Stimulated activated CD4-positive, alpha-beta T cell treated with anti-CD3 and anti-CD28 coated beads, Interleukin-12 subunit alpha, Interleukin-12 subunit beta, amount 100 ng/mL, for 24 hours (primary cell): ENCODE results near the gene RBBP9.
"Not testable (repeated sequence)": the region's sequence is repeated elsewhere in the genome, so short reads cannot be mapped to it uniquely, and the experiment has no call there.

Experiments
- DNase-seq, 2 experiments: peaks; one replicate each; pipeline ENCODE4 v3.0.0-alpha.2; 2020; ENCODE audit warnings: low read depth in 2 of 2

Gene RBBP9

GRCh38 chr20:18504479-18505060, 7.5 kb upstream of the RBBP9 start:
- no peak for DNase-seq

GRCh38 chr20:18501672-18502071, 4.6 kb upstream of the RBBP9 start:
- not testable (repeated sequence) for DNase-seq

DNA sequence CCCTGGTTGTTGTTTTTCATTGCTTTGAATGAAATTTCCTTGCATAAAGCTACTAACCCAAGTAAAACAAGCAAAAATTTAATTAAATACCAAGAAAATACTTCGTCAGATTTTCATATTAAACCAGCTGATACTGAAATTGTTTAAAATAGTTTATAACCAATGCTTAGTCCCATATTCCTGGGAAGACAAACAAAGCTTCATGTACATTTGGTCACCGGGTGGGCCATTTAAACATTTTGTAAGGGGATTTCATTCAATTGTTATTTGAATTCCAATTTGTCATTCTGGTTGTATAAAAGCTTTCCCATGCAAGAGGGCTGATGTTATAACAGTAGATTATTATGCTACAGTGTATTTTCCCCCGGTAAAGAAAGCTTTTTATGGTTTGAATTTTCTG, 578 bp upstream of the RBBP9 start:
- DNase-seq = no peak

- DNase-seq = no peak
These were observed 983 bp downstream of the RBBP9 start for GRCh38 chr20:18496042-18496441.

- no peak for DNase-seq
These were observed 8.7 kb downstream of the RBBP9 start for GRCh38 chr20:18488301-18488700.

GRCh38 chr20:18481596-18481995, 15.4 kb downstream of the RBBP9 start:
- DNase-seq = no peak

GRCh38 chr20:18477821-18478220, 19.2 kb downstream of the RBBP9 start:
- no peak for DNase-seq

- DNase-seq = no peak
These were observed 19.8 kb downstream of the RBBP9 start for GRCh38 chr20:18477218-18477617.

DNA sequence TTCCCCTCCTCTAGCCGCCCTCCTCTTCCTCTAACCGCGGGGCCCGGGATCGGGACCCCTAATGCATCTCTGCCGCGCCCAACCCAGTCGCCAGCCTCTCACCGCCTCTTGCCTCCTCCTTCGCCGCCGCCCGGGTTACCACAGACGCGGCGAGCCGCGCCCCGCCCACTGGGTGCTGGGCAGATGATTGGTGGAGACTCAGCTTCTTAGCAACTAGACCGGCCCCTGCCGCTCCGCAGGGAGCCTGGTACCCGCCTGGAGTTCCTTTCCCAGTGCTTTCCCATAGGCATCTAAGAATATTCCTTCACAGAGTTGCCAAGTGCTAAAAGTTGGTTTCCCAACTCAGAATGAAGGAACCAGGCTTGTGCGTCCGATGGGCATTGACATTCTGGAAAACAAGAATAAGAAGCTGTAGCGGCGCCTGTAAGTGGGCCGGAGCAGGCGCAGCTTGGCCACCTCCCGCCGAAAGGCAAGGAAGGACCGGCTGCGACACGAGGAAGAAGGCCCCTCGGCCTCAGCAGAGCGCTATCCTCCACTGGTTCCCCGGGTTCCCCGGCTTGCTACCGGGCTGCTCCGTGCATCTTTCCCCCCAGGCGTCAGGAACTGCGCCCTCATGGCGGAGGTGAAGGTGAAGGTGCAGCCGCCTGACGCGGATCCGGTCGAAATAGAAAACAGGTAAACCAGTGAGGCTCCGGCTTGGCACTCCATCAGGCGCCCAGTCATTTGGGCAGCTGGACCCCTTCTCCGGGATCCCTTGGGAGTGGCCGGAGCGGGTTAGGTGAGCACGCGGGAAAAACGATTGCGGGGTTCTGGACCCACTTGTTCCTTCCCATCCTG, 29.9 kb downstream of the RBBP9 start, which contains the start of the genes DZANK1 and POLR3F:
TSS of gene DZANK1 (minus strand) at position 137 of the 837 bp plus-strand sequence. CDS start 1,672 bp downstream, outside the sequence.
TSS of gene POLR3F (plus strand) at position 497 of the 837 bp plus-strand sequence. CDS start at position 614, 117 bp downstream.
- peak; percentile 87 to 93 for DNase-seq

- DNase-seq = no peak
These were observed 30.5 kb downstream of the RBBP9 start for GRCh38 chr20:18466574-18466893.

DNA sequence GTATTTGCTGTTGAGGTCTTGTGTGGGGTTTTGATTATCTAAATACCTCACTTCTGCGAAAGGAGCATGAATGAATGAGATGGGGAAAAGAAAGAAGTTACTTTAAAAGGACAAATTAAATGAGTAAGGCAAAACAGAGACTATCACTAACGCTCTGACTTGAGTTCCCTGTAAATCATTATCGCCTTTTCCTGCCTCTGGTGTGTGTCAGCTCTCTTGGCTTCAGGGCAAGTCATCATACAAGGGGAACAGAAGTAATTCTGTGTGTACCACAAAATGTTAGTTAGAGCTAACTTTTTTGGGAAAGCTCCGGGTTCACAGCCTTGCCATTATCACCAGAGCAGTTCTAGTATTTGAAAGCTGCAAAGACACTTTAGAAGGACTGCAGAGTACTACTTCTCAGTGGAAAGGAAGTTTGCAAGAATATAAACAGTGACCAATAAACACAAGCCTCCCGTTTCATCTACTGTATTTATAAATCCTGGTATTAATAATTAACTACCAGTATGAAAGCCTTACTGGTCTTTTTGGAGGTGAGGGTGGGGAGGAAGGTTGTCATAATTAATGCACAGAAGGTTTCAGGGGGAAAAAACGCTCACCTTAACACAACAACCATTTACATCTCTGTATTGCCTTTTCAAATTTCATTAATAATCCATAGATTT, 31.4 kb downstream of the RBBP9 start:
- no peak for DNase-seq

- DNase-seq = no peak
These were observed 40.4 kb downstream of the RBBP9 start for GRCh38 chr20:18456600-18456999.

- DNase-seq = no peak
These were observed 53.1 kb downstream of the RBBP9 start for GRCh38 chr20:18443886-18444285.

GRCh38 chr20:18440403-18440802, 56.6 kb downstream of the RBBP9 start:
- no peak for DNase-seq

DNA sequence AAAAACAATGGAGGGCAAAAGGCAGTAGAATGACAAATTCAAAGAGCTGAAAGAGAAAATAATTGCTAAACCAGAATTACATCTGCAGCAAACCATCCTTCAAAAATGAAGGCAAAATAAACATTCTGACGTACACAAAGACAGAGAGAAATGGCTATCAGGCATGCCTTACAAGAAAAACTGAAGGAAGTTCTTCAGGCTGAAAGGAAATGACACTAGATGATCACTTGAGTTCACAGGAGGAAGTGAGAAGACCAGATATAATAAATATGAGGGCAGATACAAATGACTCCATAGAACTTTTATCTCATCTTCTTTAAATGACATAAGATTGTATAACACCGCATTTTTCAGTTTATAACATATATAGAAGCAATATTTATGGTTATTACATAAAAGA, 60.2 kb downstream of the RBBP9 start:
- no peak for DNase-seq
